PC-9 (cell line): ENCODE results near the gene SMAD5. TPM values are rescaled to one million over a fixed set of nuclear protein-coding genes. Genes with fewer than 3 reads are reported as not detected.

ENCODE experiments used
- BruUV-seq: library from RNA; stranded (reverse); fragments of 400-500 nt; replicated peaks from 2 replicates; lab custom pipeline; 2021; lab: Mats Ljungman, UMichigan
- CTCF ChIA-PET: fragments of 300-600 bp; sonication (Branson Sonifier 250); formaldehyde crosslinking; loops from one replicate; lab custom pipeline; 2022; ENCODE audit warnings: antibody characterized with exemption; lab: Charles Lee
- POLR2A ChIA-PET: fragments of 300-600 bp; sonication (Branson Sonifier 250); formaldehyde crosslinking; loops from one replicate; lab custom pipeline; 2022; ENCODE audit warnings: antibody characterized with exemption; ENCODE audit not compliant: unreplicated experiment; lab: Charles Lee
- DNase-seq, 2 experiments: peaks; one replicate each; pipeline versions ENCODE4 v3.0.0 to v3.0.0-alpha.2; 2015 to 2022; ENCODE audit warnings: mixed read lengths in 1 of 2
- H2AFZ ChIP-seq: fragments of 200-600 bp; sonication (generic); 2 replicates; pipeline ENCODE4 v1.8.1; 2017; ENCODE audit warnings: antibody characterized with exemption
- H3F3A ChIP-seq: fragments of 200-600 bp; sonication (generic); 2 replicates; pipeline ENCODE4 v1.8.1; 2017; ENCODE audit warnings: antibody characterized with exemption, mild to moderate bottlenecking, low read depth; ENCODE audit not compliant: insufficient read depth
- H3K27ac ChIP-seq: fragments of 200-600 bp; sonication (generic); 2 replicates; pipeline ENCODE4 v1.6.1; 2016; ENCODE audit warnings: mixed run types
- H3K27me3 ChIP-seq: fragments of 200-600 bp; sonication (generic); 2 replicates; pipeline ENCODE4 v1.6.1; 2016; ENCODE audit warnings: low read depth, mixed run types; ENCODE audit not compliant: insufficient read depth
- H3K36me3 ChIP-seq: fragments of 200-600 bp; sonication (generic); 2 replicates; pipeline ENCODE4 v1.6.1; 2016; ENCODE audit warnings: low read depth, mixed run types
- H3K4me1 ChIP-seq: fragments of 200-600 bp; sonication (generic); replicated peaks from 2 replicates; pipeline ENCODE4 v1.6.1; 2016; ENCODE audit warnings: mixed run types; ENCODE audit not compliant: insufficient read depth
- H3K4me2 ChIP-seq: fragments of 200-600 bp; sonication (generic); 2 replicates; pipeline ENCODE4 v1.6.1; 2017; ENCODE audit warnings: mixed run types
- H3K4me3 ChIP-seq: fragments of 200-600 bp; sonication (generic); 2 replicates; pipeline ENCODE4 v1.6.1; 2016; ENCODE audit warnings: mixed run types
- H3K79me2 ChIP-seq: fragments of 200-600 bp; sonication (generic); 2 replicates; pipeline ENCODE4 v1.6.1; 2017; ENCODE audit warnings: low read depth, mixed run types
- H3K9me2 ChIP-seq: fragments of 200-600 bp; sonication (generic); 2 replicates; pipeline ENCODE4 v1.8.1; 2017; ENCODE audit warnings: mild to moderate bottlenecking; ENCODE audit not compliant: insufficient read depth
- H3K9me3 ChIP-seq: fragments of 200-600 bp; sonication (generic); 2 replicates; pipeline ENCODE4 v1.8.1; 2016; ENCODE audit warnings: low read depth; ENCODE audit not compliant: insufficient read depth
- H4K20me1 ChIP-seq: fragments of 200-600 bp; sonication (generic); 2 replicates; pipeline ENCODE4 v1.8.1; 2017; ENCODE audit not compliant: insufficient read depth
- CTCF ChIP-seq: fragments of 200-600 bp; sonication (generic); conservative IDR thresholded peaks from 2 replicates; pipeline ENCODE4 v1.6.1; 2017; ENCODE audit warnings: mixed run types, antibody characterized with exemption, mild to moderate bottlenecking, moderate library complexity
- EZH2 ChIP-seq: fragments of 200-600 bp; sonication (generic); IDR thresholded peaks from 2 replicates; pipeline ENCODE4 v1.8.0; 2017; ENCODE audit warnings: antibody characterized with exemption, low read depth
- intact Hi-C: fragments of 100-400 bp; cut with micrococcal nuclease; formaldehyde crosslinking; loops from one replicate; pipeline ENCODE4 v1.10.0; 2022; ENCODE audit not compliant: unreplicated experiment
- total RNA-seq: library from RNA; stranded (reverse); gene quantifications from 2 replicates; pipeline ENCODE4 v1.2.3, GENCODE V29; 2021

Gene SMAD5
- total RNA-seq, 1 experiment from 2014 or later: 50.6 TPM

GRCh38 chr5:136099870-136100269, 32.8 kb upstream of the SMAD5 start:
- BruUV-seq: no TSS peak
- Histone ChIP-seq H3K27me3 (peaks cover 4% of the 10 kb centered on the region; the same call in 1 of the 2 replicates), H2AFZ (no peak overlapping the region), H3K36me3 (no peaks in the 10 kb centered on the region), H4K20me1 (no peaks in the 10 kb centered on the region), H3K9me2 (no peaks in the 10 kb centered on the region), H3F3A (no peaks in the 10 kb centered on the region), H3K4me3 (no peak overlapping the region), H3K27ac (no peak overlapping the region), H3K4me2 (no peak overlapping the region), H3K4me1 (peaks cover 14% of the 10 kb centered on the region; the same call in 1 of the 2 replicates), H3K79me2 (no peaks in the 10 kb centered on the region), H3K9me3 (no peaks in the 10 kb centered on the region)
- no peak for TF ChIP-seq EZH2
- no peak for TF ChIP-seq CTCF
- POLR2A ChIA-PET: no interaction called here
- CTCF ChIA-PET: interaction anchor here (0.7 kb wide), 1 partner anchor 18 kb away, joined by 3 read pairs; no protein-coding TSS in a partner anchor
- intact Hi-C loops: loop anchor here (2.0 to 5.0 kb wide), 2 partner anchors 32 to 75 kb away; partner anchors contain the start of gene SMAD5
- DNase-seq: no peak

DNA sequence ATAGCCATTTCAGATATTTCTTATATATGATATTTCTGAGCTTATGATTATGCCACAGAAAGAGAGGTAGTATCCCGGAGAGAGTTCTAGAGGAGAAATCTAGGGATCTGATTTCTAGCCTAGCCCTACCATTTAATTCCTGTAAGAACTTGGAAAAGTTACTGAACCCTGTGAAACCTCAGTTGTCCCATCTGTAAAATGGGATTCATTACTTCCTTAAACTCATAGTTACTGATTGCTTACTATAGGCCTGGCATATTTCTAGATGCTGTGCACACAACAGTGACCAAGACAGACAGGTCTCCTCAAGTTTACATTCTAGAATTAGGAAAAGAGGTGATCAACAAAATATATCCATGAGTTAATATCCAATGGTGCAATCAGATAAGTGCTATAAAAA, 30.8 kb upstream of the SMAD5 start:
- Histone ChIP-seq H3K27ac (no peak overlapping the region), H3K9me3 (no peaks in the 10 kb centered on the region), H3K9me2 (no peaks in the 10 kb centered on the region), H2AFZ (no peak overlapping the region), H3K4me1 (peaks cover 10% of the 10 kb centered on the region; the same call in 1 of the 2 replicates), H3K4me3 (no peak overlapping the region), H3F3A (no peaks in the 10 kb centered on the region), H4K20me1 (no peaks in the 10 kb centered on the region), H3K27me3 (peaks cover 4% of the 10 kb centered on the region; the same call in 1 of the 2 replicates), H3K79me2 (no peaks in the 10 kb centered on the region), H3K4me2 (no peak overlapping the region), H3K36me3 (no peaks in the 10 kb centered on the region)
- no peak for TF ChIP-seq CTCF
- no peak for TF ChIP-seq EZH2
- intact Hi-C loops: no loop called here
- ChIA-PET CTCF (no interaction called here), POLR2A (no interaction called here)
- no peak for DNase-seq
- no TSS peak for BruUV-seq

DNA sequence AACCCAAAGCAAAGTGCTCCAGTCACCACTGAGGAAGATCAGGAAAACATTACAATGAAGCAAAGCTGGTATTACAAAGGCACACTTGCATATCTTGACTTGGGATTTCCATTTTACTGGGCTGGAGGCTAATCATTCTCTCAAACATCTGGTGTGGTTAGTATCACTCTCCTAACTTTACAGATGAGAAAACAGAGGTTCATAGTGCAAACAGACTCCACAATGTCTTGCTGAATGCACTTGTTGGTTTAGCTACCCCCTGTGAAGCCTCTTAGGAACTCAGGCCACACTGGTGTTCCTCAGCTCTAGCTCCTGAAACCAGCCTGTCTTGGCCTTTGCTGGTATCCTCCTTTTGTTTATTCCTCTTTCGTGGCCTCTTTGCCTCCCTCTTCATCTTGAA, 29.5 kb upstream of the SMAD5 start:
- Histone ChIP-seq H3K4me1 (peaks cover 8% of the 10 kb centered on the region; the same call in 1 of the 2 replicates), H3K79me2 (no peaks in the 10 kb centered on the region), H4K20me1 (no peaks in the 10 kb centered on the region), H3K9me2 (no peaks in the 10 kb centered on the region), H3K27me3 (peaks cover 7% of the 10 kb centered on the region; the same call in 1 of the 2 replicates), H3K36me3 (no peaks in the 10 kb centered on the region), H3K4me2 (no peak overlapping the region), H3K4me3 (no peak overlapping the region), H2AFZ (no peak overlapping the region), H3F3A (no peaks in the 10 kb centered on the region), H3K27ac (no peak overlapping the region), H3K9me3 (no peaks in the 10 kb centered on the region)
- no peak for DNase-seq
- ChIA-PET POLR2A (no interaction called here), CTCF (no interaction called here)
- no peak for TF ChIP-seq EZH2
- TF ChIP-seq CTCF: no peak
- intact Hi-C loops: no loop called here
- no TSS peak for BruUV-seq
